SKM-1 treated with dmso at 0.1 percent for 144 hours (cell line): ENCODE measurements around the gene CNFN.
A peak's percentile ranks its signal among the peaks of the same experiment; 100 is the strongest.

Experiments
- DNase-seq: peaks from one replicate; lab custom pipeline; 2025; ENCODE audit not compliant: unreplicated experiment; lab: John Stamatoyannopoulos, UW

CNFN gene

GRCh38 chr19:42410371-42410770, 20.3 kb upstream of the CNFN start:
- no peak for DNase-seq

- no peak for DNase-seq
Observed at GRCh38 chr19:42409477-42409876, 19.4 kb upstream of the CNFN start.

- DNase-seq = no peak
Observed at GRCh38 chr19:42407816-42408175, 17.7 kb upstream of the CNFN start.

- no peak for DNase-seq
Observed at GRCh38 chr19:42407085-42407815, 17.2 kb upstream of the CNFN start.

- no peak for DNase-seq
Observed at GRCh38 chr19:42406111-42406510, 16.0 kb upstream of the CNFN start.

- no peak for DNase-seq
Observed at GRCh38 chr19:42403586-42403985, 13.5 kb upstream of the CNFN start.

DNA sequence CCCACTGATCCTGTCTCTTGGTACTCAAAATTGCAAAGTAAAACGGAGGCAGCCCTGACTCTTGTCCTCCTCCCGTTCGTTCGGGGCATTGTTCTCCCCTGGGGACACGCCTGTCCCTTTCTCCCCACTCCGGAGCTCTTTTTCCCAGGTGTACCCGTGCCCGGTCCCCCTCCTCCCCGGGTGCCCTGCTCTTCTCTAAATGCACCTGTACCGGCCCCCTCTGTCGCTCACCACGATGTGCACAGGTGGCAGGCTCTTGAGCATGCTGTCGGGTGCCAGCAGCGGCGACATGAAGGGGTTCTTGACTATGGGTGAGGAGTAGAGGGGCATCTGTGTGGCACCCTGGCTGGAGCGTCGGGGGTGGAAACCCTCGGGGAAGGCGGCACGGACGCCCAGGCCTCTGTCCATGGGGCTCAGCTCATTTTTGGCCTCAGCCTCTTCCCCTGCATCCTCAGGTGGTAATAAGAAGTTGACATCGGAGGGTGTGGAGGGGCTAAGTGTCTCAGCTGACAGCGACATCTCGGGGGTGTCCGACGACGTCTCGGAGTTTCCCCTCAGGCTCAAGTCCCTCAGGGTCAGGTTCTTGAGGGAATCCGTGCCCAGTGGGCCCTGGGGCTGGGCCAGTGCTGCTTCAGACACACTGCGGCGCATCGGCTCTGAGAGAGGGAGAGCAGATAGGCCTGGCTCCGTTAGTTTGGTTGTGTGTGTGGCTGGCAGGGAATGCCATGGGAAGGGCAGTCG, 12.4 kb upstream of the CNFN start:
- DNase-seq = no peak

DNA sequence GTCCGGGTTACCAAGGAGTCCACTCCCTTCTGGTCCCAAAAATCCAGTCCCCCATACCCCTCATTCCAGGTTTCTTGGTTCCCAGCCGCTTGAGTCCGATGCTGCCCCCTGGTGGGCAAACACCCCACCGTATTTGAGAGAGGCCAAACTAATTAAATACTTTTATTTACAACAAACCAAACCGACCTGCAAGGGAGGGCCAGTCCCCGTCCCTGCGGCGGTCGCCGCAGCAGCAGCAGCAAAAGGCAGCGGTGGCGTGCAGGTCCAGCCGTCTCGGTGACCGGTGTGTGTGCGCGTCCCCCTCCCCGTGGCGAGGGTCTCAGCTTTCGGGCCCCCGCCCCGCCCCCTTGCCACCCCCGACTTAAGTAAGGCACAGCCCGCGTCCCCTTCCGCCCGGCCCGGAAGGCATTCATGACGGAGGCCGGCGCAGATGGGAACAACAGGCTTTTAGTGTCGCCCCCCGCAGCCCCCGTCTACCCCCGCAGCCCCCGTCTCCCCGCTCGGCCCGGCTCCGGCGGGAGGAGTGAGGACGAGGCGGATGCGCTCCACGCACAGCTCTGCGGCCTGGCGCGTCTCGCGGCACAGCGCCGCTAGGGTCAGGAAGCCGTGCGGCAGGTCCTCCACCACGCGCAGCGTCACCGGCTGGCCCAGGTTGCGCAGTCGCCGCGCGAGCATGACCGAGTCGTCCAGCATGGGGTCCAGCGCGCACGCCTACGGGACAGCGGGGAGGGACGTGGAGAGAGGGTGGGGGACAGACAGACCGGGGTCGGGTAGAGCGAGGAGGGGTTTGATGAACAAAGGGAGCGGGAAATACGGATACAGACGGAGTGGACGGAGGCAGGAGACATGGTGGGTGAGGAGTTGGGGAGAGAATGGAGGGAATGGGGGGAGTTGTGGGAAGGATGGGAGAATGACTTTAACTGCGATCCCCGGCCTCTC, 11.5 kb upstream of the CNFN start:
- DNase-seq = peak; percentile 9

- DNase-seq = no peak
Observed at GRCh38 chr19:42400404-42400803, 10.3 kb upstream of the CNFN start.

GRCh38 chr19:42397263-42398166, 7.4 kb upstream of the CNFN start:
- DNase-seq = no peak

GRCh38 chr19:42396381-42397262, 6.5 kb upstream of the CNFN start:
- peak; percentile 81 for DNase-seq

- no peak for DNase-seq
Observed at GRCh38 chr19:42394751-42395150, 4.7 kb upstream of the CNFN start.

- no peak for DNase-seq
Observed at GRCh38 chr19:42392165-42392564, 2.1 kb upstream of the CNFN start.

- DNase-seq = no peak
Observed at GRCh38 chr19:42388851-42389489, 1.1 kb downstream of the CNFN start.

DNA sequence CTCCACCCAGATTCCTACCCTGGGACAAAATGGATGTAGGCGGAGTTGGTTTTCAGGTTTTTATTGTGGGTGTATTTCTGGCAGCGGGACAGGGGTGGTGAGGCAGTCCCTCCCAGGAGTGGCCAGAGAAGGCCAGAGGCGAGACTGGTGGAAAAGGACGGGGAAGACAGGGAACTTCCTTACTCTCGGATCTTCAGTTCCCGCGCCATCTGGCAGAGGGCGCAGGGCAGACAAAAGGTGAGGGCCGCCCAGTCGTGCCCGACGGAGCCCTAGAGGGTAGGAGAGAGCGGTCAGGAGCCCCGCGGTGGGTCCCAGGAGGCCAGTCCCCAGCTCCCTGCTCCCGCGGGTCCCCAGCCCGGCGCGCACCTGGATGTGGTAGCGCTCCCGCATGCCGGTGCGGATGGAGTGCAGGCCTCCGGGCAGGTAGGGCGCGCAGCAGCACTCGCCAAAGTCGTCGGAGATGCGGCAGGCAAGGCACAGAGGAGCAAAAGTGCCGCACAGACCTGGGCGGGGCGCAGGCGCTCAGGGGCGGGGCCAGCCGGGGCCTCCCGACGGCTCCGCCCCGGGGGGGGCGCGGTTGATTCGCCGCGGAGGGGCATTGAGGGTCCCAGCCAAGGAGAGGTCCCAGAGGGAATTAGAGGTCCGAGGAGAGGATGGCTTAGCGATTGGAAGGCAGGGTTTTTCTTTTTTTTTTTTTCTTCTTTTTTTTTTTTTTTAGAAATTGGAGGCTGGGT, 3.0 kb downstream of the CNFN start:
- peak; percentile 42 for DNase-seq

GRCh38 chr19:42380155-42380554, 9.9 kb downstream of the CNFN start:
- DNase-seq = no peak

DNA sequence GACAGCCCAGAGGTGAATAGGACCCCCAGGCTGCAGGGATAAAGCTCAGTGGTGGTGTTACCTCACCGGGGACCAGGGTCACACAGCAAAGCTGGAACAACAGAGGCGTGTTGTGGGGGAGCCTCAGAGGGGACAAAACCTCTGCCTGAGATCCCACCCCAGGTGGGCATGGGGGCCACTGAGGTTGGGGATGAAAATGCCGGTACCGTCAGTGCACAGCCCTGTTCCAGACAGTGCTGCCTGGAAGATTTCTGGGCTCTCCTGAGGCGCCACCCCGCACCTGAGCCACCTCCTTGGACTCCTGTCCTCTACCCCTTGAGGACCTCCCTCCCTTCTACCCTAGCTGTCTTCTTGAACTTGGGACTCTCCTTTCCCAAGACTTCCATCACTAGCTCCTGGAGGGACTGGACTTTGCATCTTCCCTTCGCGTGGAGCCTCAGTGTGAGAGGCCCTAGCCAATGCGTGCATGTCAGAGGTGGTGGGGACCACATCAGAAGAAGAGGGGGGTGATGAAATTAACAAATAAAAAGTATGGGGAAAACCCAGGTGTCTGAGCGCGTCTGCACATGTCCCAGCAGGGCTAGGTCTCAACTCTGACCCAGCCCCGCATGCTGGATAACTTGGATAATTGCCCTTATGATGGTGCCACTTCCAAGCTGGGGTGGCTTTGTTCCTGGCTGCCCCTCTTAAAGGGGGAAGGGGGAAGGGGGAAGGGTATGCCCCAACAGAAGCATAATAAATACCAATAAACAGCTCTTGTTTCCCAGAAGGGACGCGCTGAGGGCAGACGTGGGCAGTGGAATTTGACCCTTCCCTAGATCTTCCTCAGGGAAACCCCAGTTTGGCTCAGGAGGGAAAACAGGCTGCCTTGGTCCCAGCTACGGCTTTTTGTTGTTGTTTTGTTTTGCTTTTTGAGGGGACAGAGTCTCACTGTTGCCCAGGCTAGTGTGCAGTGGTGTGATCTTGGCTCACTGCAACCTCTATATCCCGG, 11.6 kb downstream of the CNFN start:
- no peak for DNase-seq
